NT2/D1 (cell line): ENCODE data around the gene TSPAN32.
"Not testable (repeated sequence)": the region's sequence is repeated elsewhere in the genome, so short reads cannot be mapped to it uniquely, and the experiment has no call there.

Experiments used
- YY1 ChIP-seq: IDR thresholded peaks from 2 replicates; pipeline ENCODE4 v1.6.1; 2011; ENCODE audit not compliant: insufficient read length, insufficient read depth
- ZNF274 ChIP-seq: IDR thresholded peaks from 2 replicates; pipeline ENCODE4 v1.6.1; 2011; ENCODE audit warnings: mild to moderate bottlenecking, low read depth, low read length

DNA sequence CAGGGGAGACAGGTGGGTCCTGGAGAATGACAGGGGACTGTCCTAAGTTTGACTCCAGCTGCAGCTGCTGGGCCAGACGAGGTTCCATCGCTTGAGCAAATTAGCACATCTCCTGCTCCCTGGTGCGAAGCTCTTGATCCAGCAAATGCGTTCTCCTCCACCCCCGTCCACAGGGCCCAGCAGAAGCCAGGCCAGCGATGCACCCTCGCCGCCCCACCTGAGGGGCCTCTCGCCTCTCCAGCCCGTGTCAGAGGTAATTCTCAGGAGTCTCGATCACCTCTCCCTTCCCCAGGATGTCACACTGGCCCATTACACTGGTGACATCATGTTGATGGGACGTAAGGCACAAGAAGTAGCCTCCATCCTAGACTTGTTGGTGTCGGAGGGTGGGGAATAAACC, 55.8 kb downstream of the TSPAN32 start:
- TF ChIP-seq YY1, ZNF274: not testable (repeated sequence)
